GM18526 (cell line): ENCODE results near the gene MAFB.

Source experiments
- POLR2A ChIP-seq: IDR thresholded peaks from 3 replicates; pipeline ENCODE4 v1.6.1; 2011; ENCODE audit not compliant: insufficient read length; ENCODE audit errors: extremely low read depth

The MAFB gene

DNA sequence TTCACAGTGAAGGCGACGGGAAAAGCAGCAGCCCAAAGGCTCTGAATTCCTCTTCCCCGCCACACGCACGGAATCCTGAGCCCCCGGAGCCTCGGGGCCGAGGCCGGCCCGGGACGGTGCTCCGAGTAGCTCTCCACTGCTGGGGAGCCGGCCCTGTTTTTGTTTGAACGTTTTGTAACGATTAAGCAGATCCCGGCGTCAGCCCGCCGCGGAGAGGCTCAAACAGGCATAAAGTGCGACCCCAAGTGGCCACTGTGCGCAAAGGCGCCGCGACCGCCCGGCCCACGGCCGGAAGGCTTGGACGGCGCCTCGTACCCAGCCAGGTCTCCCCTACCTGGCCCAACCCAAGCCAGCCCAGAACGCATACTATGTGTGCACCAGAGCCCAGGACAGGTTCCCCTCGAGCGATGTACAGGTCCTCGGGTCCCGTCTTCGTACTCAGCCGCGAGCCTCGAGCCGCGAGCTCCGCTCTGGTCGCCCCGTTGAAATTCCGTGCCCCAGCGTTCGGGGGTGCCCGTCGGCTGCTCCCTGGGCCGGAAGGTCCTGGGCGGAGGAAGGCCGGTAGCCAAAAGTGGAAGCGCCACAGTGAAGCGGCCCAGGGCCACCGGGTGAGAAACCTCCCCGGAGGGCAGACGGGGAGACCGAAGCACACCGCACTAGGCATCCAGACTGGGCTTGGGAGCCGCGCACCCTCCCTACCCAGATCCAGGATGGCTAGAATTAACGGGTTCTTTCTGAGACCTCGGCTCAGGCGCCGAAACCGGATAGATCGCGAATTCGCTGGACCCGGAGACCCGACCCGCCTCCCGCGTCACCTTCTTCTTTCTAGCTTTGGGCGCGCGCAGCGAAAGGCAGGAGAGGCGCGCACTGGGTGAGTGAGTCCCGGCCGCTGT lies 1.2 kb upstream of the MAFB start:
- TF ChIP-seq POLR2A = no peak

DNA sequence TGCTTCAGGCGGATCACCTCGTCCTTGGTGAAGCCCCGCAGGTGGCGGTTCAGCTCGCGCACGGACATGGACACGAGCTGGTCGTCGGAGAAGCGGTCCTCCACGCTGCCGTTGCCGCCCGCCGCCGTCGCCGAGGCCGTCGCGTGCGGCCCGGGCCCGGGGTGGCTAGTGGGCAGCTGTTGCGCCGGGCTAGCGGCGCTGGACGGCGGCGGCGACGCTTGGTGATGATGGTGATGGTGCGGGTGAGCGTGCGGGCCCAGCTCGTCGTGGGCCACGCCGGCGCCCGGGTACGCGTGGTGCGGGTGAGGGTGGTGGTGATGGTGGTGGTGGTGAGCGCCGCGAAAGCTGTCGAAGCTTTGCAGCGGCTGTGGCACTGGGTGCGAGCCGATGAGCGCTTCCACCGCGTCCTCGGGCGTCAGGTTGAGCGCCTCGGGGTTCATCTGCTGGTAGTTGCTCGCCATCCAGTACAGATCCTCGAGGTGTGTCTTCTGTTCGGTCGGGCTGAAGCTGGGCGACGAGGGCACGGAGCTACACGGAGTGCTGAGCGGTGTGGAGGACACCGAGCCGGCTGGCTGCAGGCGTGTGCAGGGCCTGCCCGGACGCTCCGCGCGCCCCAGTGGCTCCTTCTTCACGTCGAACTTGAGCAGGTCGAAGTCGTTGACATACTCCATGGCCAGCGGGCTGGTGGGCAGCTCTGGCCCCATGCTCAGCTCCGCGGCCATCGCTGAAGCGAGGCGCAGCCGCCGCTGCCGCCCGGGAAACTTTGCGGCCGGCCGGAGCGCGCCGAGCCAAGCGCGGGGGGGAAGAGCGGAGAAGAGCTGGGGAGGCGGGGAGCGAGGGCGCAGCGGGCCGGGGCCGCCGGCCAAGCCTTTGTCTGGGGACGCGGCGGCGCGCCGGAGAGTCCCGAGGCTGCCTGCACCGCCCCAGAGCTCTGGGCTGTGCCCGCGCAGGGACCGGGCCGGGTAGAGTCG lies 622 bp downstream of the MAFB start:
- TF ChIP-seq POLR2A = no peak

GRCh38 chr20:40687384-40688128 lies 1.5 kb downstream of the MAFB start:
- TF ChIP-seq POLR2A = no peak

DNA sequence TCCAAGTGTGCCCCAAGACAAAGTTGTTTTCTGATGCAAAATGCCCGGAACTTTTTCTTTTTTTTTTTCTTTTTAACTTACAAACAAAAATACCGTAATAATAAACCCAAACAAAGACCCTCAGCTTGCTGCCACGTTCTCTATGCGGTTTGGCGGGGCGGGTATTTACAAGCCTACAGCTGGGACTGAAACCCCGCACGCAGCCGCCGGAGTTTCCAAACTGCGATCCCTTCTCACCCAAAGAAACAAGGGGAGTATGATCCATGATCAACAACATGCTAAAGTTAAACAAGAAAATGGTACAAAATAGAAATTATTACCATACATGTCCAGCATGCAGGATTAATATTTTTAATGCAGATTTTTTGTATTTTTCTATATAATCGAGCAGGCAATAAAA lies 2.1 kb downstream of the MAFB start:
- no peak for TF ChIP-seq POLR2A

GRCh38 chr20:40686434-40686882 lies 2.6 kb downstream of the MAFB start:
- no peak for TF ChIP-seq POLR2A

DNA sequence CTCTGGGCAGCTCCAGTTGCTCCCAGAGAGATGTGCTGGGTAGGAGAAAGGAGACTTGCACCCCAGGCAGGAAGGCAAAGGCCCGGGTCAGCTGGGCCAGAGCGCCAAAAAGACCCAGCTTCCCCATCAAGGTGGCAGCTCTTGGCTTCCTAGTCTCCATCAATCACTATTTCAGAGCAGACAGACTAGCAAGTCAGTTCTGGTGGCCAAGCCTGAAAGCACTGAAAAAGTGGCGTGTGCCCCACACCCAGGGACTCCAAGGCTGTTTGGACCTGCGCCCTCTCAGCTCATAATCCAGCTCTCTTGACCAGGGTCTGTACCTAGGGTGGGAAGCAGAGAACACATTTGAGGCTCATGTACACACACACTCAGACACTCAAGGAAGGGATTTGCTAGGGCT lies 3.7 kb downstream of the MAFB start:
- TF ChIP-seq POLR2A = no peak

- TF ChIP-seq POLR2A = no peak
Measured at GRCh38 chr20:40683894-40684268, 5.2 kb downstream of the MAFB start.

- TF ChIP-seq POLR2A = no peak
Measured at GRCh38 chr20:40683221-40683893, 5.7 kb downstream of the MAFB start.

GRCh38 chr20:40682104-40682981 lies 6.7 kb downstream of the MAFB start:
- no peak for TF ChIP-seq POLR2A

DNA sequence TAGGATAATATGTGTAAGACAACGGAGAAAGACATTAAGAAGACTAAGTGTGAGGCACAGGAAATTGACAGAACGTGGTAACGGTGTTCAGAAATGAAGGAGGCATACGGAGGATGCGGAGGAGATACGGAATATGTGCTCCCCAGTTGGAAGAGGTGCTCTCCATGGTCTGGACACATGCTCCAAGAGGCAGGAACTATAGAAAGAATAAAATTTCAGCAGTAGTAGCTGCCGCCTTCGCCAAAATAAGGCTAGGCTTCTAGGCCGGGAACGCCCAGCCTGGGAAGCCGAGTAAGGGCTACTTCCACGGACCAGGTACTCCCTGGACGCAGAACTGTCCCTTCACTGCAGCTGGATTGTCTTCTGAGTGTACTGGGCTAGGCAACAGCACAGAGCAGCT lies 7.4 kb downstream of the MAFB start:
- no peak for TF ChIP-seq POLR2A

DNA sequence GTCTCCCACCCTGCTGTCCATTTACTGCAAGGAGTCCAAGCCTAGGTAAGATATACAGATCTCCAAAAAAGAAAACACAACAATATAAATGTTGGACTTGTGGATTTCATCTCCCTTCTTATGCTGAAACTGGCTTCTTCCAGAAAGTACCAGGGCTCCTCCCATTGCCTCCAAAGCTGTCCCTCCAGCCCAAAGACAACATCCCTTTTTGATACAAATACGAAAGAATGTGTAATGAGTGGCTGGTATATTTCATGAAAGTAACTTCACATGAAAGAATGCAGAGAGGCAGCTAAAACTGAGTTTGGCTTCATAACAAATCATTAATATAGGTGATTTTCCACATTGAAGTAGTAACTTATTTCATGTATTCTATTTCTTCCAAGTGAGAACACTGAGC lies 7.9 kb downstream of the MAFB start:
- TF ChIP-seq POLR2A = no peak

- no peak for TF ChIP-seq POLR2A
Measured at GRCh38 chr20:40680161-40680959, 8.7 kb downstream of the MAFB start.

- no peak for TF ChIP-seq POLR2A
Measured at GRCh38 chr20:40679184-40679583, 9.9 kb downstream of the MAFB start.
